Measurements from ENCODE around the gene MCHR1.

- no peak for TF ChIP-seq POLR2A (IDR thresholded peaks at IDR 0.05)
- TF ChIP-seq CTCF (IDR thresholded peaks at IDR 0.05), result no peak
These were observed 49.5 kb downstream of the MCHR1 start for GRCh38 chr22:40728731-40729189.
